ENCODE measurements around the gene JAM3.
A peak's percentile ranks its signal among the peaks of the same experiment; 100 is the strongest.

Gene JAM3

DNA sequence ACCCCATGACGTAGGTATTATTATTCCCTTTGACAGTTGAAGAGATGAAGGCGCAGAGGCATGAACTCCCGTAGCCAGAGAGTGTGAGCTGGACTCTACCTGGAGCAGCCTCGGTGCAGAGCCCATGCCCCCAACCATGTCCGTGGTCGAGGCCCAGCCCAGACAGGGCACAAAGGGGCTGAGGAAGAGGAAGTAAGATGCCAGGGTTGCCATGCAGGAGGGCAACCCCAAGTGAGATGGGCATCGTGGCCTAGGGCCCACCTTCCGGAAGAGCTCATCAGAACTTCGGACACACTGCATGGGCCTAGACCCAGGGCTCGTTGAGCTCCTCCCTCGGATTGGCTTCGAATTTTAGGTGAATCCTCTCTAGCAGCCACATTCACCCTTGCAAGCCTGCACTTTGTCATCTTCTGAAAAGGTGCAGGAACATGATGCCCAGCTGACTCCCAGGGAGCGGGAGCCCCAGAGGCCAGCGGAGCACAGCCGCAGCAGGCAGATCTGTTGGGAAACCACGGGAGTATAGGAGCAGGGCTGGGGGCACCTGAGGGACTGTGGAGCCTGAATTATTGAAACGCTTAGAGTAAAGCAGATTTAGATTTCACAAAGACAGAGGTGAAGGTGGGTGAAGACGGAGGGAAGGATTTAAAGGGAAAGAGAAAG is 29.0 kb upstream of the JAM3 start:
- DNase-seq (ENCODE audit: low spot score): no peak

DNA sequence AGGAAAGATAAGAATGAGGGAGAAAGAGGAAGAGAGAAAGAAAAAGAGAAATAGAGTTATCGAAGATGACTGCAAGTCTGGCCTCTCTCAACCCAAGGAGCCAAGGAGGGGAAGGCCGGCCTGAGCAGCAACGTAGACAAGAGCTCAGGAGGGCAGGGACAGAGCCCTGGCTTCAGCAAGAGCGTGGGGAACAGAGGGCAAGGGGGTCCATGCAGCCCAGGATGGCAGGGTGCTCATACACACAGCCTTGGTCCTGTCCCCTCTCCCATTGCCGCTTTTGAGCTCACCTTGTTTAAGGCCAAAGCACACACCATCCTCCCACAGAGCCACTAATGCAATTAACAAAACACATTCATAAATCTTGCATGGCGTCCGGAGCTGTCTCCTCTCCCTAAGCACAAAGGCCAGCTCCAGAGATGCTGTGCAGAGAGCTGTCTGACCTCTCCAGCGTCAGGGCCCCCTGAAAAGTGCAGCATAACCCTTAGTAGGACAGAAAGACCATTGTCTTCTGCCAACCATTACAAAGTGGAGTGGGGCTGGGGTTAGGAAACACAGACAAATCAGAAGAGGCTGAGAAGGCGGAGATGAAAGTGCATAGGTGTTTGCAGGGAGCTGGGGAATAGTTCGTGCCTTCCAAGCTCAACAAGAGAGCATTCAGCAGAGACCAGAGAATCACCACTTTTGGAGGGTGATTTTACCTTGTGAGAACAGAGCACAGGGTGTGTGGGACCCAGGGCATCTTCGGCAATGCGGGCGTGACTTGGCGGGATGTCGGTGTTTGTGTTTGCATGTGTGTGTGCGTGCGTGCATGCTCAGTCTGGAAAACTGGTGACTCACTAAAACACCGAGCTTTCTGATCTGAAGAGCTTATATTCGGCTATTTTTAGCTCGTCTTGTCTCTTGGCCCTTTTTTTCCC is 28.2 kb upstream of the JAM3 start:
- DNase-seq (ENCODE audit: low spot score): peak; percentile 14

DNA sequence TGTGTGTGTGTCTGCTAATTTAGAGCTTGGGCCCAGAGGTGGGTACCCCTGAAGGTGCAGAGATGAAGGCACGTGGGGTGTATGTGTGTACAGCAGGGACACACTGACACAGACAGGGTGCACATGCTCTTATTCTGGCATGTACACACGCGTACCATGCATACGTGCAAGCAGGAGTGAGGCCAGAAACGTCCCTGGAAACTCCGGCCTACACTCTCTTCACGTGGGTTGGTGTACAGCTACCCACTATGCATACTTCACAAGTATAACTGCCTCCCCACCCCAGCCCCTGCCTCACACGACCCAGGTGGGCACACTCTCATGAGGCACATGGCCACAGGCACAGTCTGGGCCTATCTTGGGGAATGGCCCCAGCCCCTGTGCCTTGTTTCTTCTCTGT is 27.5 kb upstream of the JAM3 start:
- no peak for DNase-seq (ENCODE audit: low spot score)

DNA sequence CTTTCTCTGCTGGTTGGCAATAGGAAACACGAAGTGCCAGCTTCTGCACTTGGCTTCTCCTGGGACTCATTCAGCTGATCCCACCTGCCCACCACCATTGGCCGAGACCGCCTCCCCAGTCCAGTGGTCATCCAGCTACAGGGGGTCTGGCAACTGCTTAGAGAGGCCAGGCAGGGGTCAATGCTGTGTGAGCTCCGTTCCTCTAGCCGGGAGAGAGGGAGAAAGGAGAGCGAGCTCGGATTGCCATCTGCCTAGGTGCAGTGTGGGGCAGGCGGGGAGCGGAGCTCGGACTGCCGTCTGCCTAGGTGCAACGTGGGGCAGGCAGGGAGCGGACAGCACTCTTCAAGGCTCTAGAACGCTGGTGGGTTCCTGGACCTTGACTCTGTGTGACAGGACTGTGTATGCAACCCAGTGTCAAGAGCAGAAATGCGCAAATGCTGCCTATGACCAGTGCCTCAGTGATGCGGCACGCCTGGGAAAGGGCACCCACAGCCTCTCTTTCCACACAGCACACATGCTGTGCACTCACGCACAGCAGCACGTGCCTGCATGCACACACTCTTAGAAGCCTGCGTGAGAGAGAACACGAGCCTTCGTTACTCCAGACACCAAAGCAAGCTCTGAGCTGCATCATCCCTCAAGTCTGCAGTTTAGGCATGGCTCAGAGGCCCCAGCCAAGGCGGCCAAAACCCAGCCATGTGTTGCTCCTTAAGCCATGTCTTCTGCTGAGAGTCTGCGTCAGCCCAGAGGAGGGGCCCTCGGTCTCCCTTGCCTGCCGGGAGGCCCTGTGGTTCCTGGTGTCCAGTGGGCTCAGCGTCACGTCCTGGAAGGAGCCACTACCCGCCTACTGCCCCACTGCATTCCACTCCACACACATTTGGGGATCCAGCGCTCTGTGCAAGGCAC is 26.8 kb upstream of the JAM3 start:
- no peak for DNase-seq (ENCODE audit: low spot score)

DNA sequence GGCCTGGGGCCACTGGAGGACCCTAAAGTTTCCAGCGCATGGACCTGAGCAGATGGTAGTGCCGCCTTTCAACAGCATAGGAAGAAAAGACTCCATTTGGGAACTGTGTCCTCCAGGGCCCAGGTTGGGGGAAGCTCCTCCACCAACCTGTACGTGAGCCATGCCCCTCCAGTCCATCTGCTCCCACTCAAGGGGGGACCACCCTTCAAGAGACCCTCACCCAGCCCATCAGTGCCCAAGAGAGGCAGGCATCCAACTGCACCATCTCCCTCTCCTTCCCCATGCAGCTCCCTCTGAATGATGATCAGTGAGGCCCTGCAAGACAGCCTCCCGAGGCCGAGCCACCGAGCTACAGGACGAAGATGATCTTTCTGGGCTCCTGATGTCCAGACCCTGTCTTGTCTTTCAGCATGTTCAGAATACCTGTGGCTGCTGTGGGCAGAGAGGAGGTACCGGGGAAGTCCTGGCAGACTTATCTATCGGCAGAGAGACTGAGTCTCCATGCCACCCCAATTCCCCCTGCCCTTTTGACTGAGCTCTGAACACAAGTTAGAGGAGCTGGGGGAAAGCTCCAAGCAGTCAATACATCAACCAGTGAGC is 25.0 kb upstream of the JAM3 start:
- no peak for DNase-seq (ENCODE audit: low spot score)

DNA sequence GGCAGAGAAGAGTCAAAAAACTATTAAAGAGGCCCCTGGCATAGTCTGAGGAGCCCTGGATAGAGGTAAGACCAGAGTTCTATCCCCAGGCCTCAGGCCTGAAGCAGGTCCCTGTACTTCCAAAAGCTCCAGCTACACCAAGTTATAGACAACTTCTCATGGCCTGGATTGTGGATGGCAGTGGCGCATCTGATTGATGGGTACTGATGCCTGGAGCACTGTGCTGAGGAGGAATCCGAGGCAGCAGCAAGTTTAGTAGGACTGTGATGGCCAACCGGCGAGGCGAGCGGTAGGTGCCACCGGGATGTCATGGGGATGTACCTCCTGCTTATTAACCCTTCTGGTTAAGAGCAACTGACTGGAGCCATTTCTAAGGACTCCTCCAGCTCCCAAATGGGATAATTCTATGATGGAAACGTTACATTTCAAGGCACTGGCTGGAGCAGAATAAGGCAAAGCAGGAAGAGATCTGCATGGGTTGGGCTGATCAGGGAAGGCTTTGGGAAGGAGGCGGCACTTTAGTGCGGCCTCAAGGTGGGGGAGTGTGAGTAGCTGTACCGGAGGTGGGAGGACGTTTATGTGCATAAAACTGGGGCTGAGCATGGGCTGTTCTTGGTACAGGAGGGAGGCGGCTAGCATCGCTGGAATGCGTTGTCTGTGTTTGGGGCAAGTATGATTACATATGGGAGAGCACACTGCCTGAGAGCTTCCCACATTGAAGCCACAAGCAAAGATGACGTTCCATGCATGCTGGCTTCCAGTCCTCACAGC is 24.2 kb upstream of the JAM3 start:
- no peak for DNase-seq (ENCODE audit: low spot score)

DNA sequence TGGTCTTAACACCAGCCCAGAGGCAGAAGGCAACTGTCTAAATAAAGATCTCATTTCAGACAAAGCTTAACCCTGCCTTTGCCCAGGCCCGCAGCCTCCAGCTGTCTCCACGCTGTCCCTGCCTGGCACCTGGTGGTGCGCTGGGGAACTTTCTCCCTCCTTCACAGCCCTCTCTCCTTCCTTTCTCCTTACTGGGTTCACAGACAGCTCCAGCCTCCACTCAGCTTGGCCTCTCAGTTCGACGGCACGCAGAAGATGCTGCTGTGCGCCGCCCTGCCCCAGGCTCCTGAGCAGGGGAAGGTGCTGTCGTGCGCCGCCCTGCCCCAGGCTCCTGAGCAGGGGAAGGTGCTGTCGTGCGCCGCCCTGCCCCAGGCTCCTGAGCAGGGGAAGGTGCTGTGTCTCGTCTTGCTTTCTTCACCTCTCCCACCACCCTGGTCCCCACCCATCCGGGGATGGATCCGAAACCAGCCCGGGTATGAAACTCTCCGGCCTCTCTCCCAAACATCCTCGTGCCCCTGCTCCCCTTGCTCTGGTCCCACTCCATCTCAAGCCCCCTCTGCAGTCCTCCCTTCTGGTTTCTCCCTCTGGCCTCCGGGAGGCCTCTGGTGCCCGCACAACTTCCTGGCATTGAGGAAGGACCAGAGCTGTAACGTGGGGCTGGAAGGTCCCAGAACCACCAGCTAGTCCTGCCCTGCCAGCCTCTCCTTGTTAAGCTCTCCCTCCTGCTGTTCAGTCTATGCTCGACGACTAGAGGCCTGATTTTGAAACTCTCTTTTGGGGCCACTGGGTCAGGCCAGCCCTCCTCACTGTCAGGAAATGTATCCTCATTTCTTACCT is 22.9 kb upstream of the JAM3 start:
- peak; percentile 36 for DNase-seq (ENCODE audit: low spot score)

DNA sequence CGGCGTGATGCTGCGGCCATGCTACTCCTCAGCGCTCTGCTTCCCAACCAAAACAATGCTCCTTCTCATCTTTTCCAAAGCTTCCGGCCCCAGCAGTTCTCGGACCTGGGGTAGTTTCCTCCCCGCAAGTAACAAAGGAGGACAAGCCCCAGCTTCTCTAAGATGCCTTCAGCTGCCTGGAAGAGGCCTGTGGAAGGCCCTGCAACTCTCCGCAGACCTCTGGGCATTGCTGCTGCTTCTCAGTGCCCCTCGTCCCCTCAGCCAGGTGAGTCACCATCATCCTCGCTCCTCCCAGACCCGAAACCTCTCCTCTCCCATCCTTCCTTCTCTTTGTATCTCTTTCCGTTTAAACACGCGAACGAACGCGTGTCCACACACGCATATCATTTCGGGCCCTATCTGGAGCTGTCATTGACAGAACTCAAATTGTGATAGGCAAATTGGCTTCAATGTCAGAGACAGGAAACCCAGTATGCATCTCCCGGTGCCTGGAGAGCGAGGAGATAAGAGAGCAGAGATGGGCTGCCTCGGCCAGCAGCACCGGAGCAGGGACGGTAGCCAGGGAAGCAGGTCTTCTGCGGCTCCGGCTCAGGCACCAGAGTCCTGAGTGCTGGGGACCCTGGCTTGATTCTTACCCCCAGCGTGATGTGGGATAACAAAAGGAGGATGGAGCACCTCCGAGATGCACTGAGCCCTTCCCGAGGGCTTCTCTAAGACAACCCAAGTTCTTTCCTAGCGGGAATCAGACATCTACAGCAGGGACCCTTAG is 22.0 kb upstream of the JAM3 start:
- no peak for DNase-seq (ENCODE audit: low spot score)

DNA sequence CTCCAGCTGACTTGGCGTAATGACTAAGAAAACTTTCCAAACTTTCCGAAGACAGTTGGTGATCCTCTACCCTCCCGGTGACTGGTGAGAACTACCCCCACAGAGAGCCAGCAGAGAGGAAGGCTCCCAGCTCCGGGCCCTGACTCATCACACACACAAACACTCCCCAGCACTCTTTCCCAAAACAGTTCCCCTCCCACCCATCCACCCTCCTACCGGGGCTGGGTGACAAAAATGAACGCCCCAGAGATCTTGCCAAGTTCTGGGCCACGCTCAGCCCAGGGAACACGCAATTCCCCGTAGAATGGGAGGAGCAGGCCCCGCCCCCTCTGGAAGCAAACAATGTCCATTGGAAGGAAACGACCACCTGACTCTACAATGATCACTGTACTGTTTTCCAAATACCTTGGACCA is 21.3 kb upstream of the JAM3 start:
- no peak for DNase-seq (ENCODE audit: low spot score)

DNA sequence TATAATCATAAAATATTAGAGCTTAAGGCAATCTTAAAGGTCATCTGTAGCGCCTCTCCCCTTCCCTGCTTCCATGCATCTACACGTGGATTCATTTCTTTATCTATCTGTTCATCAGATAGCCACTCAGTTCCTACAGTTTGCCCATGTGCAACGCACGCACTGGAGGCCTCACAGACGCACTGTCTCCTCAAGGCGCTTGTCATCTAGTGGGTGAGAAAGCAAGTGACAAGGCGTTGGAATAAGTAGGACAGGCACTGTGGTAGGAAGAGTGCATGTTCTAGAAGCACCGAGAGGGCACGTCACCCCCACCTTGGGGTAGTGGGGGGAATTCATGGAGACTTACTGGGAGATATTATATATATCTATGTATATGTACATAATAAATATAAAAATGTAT is 20.8 kb upstream of the JAM3 start:
- DNase-seq (ENCODE audit: low spot score): no peak

DNA sequence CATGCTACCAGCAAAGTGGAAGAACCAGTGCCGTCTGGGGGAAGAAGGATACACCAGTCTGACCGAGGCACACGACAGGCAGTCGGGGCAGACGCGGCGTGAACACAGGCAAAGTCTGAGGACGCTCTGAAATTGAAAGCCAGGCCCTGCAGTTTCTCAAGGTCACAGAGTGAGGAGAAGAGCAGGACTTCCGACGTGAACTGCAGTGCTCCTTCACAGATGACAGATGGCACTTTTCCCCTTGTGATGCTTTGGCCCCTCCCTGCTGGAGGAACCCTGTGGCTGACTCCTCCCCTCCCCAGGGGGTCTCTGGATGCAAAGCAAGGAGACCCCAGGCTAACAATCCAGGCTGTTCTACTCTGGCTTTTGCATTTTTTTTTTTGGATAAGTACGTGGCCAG is 19.6 kb upstream of the JAM3 start:
- DNase-seq (ENCODE audit: low spot score): no peak

DNA sequence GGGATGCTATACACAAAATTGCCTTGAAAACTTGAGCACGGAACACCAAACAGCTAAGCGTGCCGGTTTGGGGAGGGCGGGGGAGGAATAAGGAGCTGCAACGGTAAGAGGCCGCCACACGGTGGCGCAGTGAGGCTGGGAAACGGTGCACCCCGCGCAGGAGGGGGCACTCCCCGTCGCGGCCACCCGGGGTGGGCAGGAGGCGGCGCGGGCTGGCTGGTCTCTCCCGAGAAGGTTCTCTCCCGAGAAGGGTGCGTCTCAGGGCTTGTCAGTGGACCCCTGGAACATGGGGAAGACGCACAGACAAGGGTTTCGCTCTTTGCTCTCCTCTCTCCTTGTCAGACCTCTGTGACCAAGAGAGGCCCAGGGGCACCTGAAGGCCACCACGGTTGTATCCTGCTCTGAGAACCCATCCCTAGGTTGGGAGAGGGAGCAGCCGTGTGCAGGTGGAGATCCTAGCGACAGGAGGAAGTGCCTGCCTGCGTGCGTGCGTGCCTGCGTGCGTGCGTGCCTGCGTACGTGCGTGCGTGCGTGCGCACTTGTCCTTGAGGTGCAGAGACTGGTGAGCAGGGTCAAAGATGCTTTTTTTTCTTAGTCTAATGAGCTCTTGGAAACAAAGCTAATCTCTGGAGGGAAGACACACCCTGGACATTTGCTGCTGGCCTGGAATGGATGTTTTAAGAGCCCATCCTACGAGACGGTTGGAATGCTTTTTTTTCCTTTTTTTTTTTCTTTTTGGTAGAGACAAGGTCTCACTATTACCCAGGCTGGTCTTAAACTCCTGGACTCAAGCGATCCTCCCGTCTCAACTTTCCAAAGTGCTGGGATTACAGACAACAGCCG is 18.1 kb upstream of the JAM3 start:
- peak; percentile 87 for DNase-seq (ENCODE audit: low spot score)

DNA sequence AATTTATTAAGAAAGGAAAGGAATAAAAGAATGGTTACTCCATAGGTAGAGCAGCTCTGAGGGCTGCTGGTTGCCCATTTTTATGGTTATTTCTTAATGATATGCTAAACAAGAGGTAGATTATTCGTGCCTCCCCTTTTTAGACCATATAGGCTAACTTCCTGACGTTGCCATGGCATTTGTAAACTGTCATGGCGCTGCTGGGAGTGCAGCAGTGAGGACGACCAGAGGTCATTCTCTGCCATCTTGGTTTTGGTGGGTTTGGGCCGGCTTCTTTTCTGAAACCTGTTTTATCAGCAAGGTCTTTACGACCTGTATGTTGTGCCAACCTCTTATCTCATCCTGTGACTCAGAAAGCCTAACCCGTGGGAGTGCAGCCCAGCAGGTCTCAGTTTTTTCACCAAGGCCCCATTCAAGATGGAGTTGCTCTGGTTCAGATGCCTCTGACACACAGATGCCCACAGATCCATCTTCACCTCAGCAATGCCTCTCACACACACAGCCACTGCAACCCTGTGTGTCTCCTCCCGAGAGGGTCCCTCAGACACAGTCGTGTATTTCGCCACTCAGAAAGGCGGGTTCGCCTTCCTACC is 16.4 kb upstream of the JAM3 start:
- DNase-seq (ENCODE audit: low spot score): no peak

DNA sequence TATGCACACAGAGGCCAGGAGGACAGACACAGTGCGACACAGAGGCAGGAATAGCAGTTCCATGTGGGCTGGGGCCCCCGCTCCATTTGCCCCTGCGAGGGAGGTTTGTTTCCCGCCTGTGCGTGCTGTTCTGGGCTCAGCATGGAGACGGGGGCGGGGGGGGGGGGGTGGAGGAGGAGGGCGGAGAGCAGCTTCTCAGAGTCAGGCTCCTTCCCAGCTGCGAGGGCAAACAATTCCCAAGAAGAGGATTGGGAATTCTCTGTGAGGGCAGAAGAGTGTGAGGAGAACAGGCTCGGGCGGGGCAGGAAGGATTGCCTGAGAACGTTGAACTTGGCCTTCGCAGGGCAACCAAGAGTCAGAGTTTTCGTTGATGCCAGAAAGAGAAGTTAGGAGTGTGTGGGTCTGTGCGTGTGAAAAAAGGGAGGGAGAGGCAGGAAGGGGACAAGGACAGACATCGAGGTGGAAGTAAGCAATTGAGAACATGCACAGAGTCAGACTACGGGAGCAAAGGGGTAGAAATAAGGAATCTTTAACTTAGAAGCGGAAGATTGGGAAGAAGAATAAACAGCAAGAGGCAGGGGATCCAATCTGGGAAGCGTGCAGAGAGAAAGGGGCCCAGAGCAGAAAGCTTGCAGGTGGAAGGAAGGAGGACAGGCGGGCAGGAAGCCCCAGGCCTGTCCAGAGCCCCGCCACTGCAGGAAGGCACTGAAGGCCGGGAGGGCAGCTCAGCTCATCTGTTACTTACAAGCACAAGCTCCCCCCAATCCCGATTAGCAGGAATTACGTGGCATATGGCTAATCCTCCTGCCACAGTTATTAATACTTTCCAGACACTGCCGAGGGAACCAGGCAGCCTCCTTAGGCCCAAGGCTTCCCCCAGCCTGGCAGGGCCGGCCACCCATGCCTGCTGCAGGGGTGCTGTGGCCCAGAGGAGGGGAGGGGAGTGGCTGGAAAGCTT is 15.6 kb upstream of the JAM3 start:
- DNase-seq (ENCODE audit: low spot score): no peak

DNA sequence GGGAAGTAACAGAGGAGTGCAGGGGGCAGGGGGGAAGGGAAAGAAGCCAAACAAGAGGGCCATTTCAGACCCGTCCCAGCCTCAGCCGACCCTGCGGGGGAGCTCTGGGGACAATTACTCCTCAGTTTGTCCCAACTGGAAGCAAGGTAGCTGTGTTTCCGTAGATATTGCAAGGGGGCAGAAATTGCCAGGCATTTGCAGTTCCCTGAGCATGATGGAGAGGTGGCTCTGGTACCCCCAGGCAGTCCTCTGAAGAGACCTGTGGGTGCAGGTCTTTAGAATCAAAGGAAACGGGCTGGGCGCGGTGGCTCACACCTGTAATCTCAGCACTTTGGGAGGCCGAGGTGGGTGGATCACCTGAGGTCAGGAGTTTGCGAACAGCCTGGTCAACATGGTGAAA is 13.8 kb upstream of the JAM3 start:
- DNase-seq (ENCODE audit: low spot score): no peak

DNA sequence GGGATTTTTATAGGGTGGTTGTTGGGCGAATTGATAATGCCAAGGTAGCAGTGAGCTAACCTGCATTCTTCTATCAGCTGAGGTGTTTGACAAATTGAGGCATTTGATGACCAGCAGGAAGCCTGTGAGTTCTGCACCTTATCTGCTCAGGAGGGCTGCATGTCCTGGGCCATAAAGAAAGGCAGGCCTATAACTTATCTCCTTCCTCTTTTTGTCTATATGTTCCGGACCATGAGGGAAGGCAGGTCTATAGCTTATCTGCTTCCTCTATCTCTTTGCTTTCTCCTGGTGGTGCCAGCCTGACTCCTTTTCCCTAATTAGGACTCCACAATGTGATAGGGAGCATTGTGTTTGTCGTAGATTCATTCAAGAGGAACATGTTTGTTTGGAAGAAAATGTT is 8.6 kb upstream of the JAM3 start:
- DNase-seq (ENCODE audit: low spot score): no peak

Data from SW480 (cell line).